Retinal pigment epithelial cell (primary cell): ENCODE results near the gene ACBD5.

Experiments used
- DNase-seq: peaks from one replicate; pipeline ENCODE4 v3.0.0-alpha.2; 2010; ENCODE audit warnings: low read depth
- H3K4me3 ChIP-seq: 2 replicates; pipeline ENCODE4 v1.5.1; 2011; ENCODE audit warnings: mild to moderate bottlenecking, low read length, control low read depth, moderate library complexity
- CTCF ChIP-seq: conservative IDR thresholded peaks from 2 replicates; pipeline ENCODE4 v1.5.1; 2011; ENCODE audit warnings: low read depth, low read length, control low read depth, inconsistent platforms

Gene ACBD5

DNA sequence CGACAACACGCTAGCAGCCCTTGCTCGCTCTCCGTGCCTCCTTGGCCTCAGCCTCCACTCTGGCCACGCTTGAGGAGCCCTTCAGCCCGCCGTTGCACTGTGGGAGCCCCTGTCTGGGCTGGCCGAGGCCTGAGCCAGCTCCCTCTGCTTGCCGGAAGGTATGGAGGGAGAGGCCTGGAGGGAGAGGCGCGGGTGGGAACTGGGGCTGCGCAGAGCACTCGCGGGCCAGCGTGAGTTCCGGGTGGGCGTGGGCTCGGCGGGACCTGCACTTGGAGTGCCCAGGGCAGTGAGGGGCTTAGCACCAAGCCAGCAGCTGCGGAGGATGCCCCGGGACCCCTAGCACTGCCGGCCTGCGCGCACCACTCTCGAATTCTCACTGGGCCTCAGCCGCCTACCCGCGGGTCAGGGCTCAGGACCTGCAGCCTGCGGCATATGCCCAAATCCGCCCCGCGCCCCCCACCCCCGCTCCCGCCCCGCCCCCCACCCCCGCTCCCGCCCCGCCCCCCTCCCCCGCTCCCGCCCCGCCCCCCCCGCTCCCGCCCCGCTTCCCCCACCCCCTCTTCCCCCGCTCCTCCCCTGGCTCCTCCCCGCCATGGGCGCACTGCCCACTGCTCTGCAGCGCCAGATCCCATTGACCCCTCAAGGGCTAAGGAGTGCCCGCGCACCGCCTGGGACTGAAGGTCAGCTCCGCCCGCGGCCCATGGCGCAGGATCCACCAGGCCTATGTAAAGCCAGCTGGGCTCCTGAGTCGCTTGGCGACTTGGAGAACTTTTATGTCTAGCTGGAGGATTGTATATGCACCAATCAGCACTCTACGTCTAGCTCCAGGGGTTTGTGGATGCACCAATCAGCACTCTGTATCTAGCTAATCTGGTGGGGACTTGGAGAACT is 15.9 kb upstream of the ACBD5 start:
- no peak for DNase-seq
- no peak for TF ChIP-seq CTCF
- no peak overlapping the region for H3K4me3 ChIP-seq

DNA sequence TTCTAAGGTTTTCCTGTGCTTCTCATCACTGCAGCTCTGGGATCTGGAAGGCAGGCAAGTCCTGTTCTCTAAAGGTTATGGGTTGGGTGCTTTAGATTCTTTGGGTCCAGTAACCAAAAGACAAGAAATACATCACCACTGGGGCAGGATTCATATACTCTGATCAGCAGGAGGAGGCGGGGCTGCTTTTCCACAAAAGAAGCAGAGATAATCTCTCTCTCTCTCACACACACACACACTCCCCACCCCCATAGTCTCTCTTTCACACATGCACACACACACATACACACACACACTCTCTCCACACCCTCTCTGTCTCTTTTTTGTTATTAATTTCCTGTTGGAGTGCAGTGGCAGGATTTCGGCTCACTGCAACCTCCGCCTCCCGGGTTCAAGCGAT is 13.0 kb upstream of the ACBD5 start:
- no peak for TF ChIP-seq CTCF
- DNase-seq = no peak

DNA sequence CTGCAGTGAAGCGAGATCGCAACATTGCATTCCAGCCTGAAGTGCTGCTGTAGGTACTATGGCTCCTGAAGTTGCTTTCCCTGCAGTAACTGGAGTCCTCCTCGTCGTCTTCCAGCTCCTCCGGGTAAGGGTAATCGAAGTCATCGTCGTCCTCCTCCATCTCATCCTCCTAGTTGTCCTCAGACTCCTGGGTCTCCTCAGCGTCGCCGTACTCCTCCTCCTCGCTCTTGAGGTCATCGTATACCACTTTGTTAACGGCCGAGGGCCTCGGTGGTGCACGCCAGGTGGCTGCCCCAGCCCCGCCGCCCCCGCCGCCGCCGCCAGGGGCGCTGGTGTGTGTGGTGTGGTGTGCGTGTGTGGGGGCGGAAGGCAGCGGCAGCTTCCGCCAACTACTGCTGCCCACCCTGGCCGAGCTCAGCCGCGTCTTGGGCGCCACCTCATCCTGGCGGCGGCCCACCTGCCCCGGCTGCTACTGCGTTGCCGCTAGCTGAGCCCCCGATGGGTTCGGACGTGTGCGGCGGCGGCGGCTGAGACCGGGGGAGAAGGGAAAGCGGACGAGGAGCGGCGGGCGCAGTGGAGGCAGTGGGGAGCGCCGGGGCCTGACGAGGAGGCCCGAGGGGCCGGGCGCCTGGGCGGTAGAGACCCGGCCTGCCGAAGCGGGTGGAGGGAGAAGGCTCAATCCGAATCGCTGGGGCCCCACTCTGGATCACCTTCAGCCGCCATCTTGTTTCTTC is 11.8 kb upstream of the ACBD5 start:
- H3K4me3 ChIP-seq = peak overlapping the region; percentile 45
- peak; percentile 31 for TF ChIP-seq CTCF
- no peak for DNase-seq

More for the DNA sequence above, 13.0 kb upstream of the ACBD5 start:
- no peak overlapping the region for H3K4me3 ChIP-seq

GRCh38 chr10:27251554-27251953 is 11.0 kb upstream of the ACBD5 start:
- DNase-seq = no peak
- no peak for TF ChIP-seq CTCF
- H3K4me3 ChIP-seq = no peak overlapping the region

DNA sequence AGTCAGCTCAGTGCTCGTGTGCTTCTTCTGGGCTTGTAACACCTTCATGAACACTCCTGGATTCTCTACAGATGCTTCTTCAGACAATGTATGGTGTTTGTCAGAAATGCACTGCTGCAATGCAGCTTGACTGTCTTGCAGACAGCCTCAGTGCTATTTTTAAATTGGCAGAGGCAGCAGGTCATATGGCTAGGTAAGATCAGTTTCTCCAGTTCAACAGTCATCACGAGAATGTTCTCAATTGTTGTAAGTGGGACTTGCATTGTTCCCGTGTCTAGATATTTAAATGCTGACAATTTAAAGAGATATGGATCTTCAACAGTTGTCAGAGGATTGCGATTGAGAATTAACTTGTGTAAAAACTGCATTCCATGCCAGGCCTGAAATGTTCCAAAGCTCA is 7.6 kb upstream of the ACBD5 start:
- DNase-seq = no peak
- TF ChIP-seq CTCF = no peak
- H3K4me3 ChIP-seq = no peak overlapping the region

- TF ChIP-seq CTCF = no peak
- no peak for DNase-seq
- no peak overlapping the region for H3K4me3 ChIP-seq
These were observed 6.8 kb upstream of the ACBD5 start for GRCh38 chr10:27247441-27247840.
